MM.1S (cell line): Measurements from ENCODE around the gene C1orf74.
"Not testable (repeated sequence)": the region's sequence is repeated elsewhere in the genome, so short reads cannot be mapped to it uniquely, and the experiment has no call there.

Experiments used
- DNase-seq: peaks from one replicate; pipeline ENCODE4 v3.0.0-alpha.2; 2015
- H2AFZ ChIP-seq: fragments of 300-600 bp; sonication (generic); 2 replicates; pipeline ENCODE4 v1.6.0; 2016; ENCODE audit warnings: antibody characterized with exemption, low read length
- H3F3A ChIP-seq: fragments of 300-600 bp; sonication (generic); 2 replicates; pipeline ENCODE4 v1.6.1; 2016; ENCODE audit warnings: mild to moderate bottlenecking, antibody characterized with exemption, low read length, moderate library complexity, mixed read lengths; ENCODE audit not compliant: insufficient read depth
- H3K27ac ChIP-seq: fragments of 300-600 bp; sonication (generic); 2 replicates; pipeline ENCODE4 v1.5.1; 2016; ENCODE audit warnings: mild to moderate bottlenecking, low read length
- H3K27me3 ChIP-seq: fragments of 300-600 bp; sonication (generic); replicated peaks from 2 replicates; pipeline ENCODE4 v1.6.0; 2016; ENCODE audit warnings: low read length; ENCODE audit not compliant: insufficient read depth
- H3K36me3 ChIP-seq: fragments of 300-600 bp; sonication (generic); replicated peaks from 2 replicates; pipeline ENCODE4 v1.6.1; 2016; ENCODE audit warnings: mild to moderate bottlenecking, low read length, mixed read lengths; ENCODE audit not compliant: insufficient read depth
- H3K4me1 ChIP-seq: fragments of 300-600 bp; sonication (generic); 2 replicates; pipeline ENCODE4 v1.6.1; 2016; ENCODE audit warnings: low read length, mixed read lengths
- H3K4me2 ChIP-seq: fragments of 300-600 bp; sonication (generic); 2 replicates; pipeline ENCODE4 v1.6.0; 2016; ENCODE audit warnings: low read depth, low read length
- H3K4me3 ChIP-seq: fragments of 300-600 bp; sonication (generic); 2 replicates; pipeline ENCODE4 v1.5.1; 2016; ENCODE audit warnings: low read length, mixed read lengths
- H3K79me2 ChIP-seq: fragments of 300-600 bp; sonication (generic); 2 replicates; pipeline ENCODE4 v1.6.1; 2016; ENCODE audit warnings: mixed run types, low read length, mixed read lengths
- H3K9ac ChIP-seq: fragments of 300-600 bp; sonication (generic); 2 replicates; pipeline ENCODE4 v1.6.1; 2016; ENCODE audit warnings: low read length, mixed read lengths
- H3K9me2 ChIP-seq: fragments of 300-600 bp; sonication (generic); replicated peaks from 2 replicates; pipeline ENCODE4 v1.6.1; 2016; ENCODE audit warnings: mild to moderate bottlenecking, low read length, mixed read lengths; ENCODE audit not compliant: insufficient read depth
- H3K9me3 ChIP-seq: fragments of 300-600 bp; sonication (generic); replicated peaks from 2 replicates; pipeline ENCODE4 v1.6.1; 2016; ENCODE audit warnings: mild to moderate bottlenecking, low read length, mixed read lengths; ENCODE audit not compliant: insufficient read depth
- H4K20me1 ChIP-seq: fragments of 300-600 bp; sonication (generic); 2 replicates; pipeline ENCODE4 v1.6.1; 2016; ENCODE audit warnings: mild to moderate bottlenecking, low read length, moderate library complexity, mixed read lengths; ENCODE audit not compliant: insufficient read depth
- EZH2 ChIP-seq: fragments of 300-600 bp; sonication (generic); optimal IDR thresholded peaks from 2 replicates; pipeline ENCODE3; 2017; ENCODE audit warnings: low read depth, mild to moderate bottlenecking, antibody characterized with exemption, low read length, mixed read lengths
- EZH2phosphoT487 ChIP-seq: fragments of 300-600 bp; sonication (generic); IDR thresholded peaks from 2 replicates; pipeline ENCODE4 v1.6.1; 2018; ENCODE audit warnings: antibody characterized with exemption, low read length
- TF ChIP-seq, protein P1 (sequence below): fragments of 300-600 bp; sonication (generic); IDR thresholded peaks from 2 replicates; pipeline ENCODE4 v1.5.1; 2016; ENCODE audit warnings: antibody characterized with exemption, low read length, mixed read lengths

C1orf74 gene

DNA sequence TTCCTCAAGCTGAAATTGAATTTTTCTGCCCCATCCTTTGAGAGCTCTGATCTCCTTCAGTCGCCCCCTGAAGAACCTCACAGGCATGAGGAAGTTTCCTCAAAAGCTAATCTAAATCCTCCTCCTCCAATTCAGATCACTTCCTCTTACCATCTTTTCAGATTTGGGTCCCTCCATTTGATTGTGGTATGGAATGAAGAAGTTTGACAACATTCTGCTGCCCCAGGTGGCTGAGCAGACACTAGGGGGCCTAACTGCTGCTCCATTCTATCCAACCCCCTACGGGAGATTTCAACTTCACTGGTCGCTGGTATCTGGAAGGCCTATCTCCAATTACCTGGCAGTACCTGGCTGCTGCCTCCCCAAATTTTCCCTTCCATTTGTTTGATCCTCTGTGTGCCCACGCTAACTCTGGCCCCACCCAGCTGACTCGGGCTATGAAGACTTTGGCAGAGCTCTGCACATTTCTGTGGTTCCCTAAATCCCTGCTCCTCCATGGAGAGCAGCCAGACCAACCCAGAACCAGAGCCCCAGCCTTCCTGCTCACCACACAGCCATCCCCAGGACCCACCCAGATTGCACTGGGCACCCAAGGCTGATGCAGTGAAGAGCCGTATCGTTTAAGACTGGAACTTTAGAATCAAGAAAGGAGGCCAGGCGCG lies 13.8 kb upstream of the C1orf74 start:
- Histone ChIP-seq H3K27ac (no peak overlapping the region), H3F3A (no peaks in the 10 kb centered on the region), H3K4me1 (no peaks in the 10 kb centered on the region), H3K9ac (no peak overlapping the region), H3K36me3 (no peaks in the 10 kb centered on the region), H2AFZ (no peak overlapping the region), H3K9me2 (no peaks in the 10 kb centered on the region), H3K27me3 (no peaks in the 10 kb centered on the region), H3K4me2 (no peak overlapping the region), H3K79me2 (no peaks in the 10 kb centered on the region), H3K9me3 (no peaks in the 10 kb centered on the region), H3K4me3 (no peak overlapping the region), H4K20me1 (no peaks in the 10 kb centered on the region)
- no peak for DNase-seq
- no peak for TF ChIP-seq EZH2phosphoT487

DNA sequence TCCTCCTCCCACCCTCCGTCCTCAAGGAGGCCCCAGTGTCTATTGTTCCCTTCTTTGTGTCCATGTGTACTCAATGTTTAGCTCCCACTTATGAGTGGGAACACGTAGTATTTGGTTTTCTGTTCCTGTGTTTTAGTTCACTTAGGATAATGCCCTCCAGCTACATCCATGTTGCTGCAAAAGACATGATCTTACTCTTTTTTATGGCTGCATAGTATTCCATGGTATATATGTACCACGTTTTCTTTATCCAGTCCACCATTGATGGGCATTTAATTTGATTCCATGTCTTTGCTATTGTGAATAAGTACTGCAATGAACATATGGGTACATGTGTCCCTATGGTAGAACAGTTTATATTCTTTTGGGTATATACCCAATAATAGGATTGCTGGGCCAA lies 9.4 kb upstream of the C1orf74 start:
- not testable (repeated sequence) for H3K9me2 ChIP-seq, H3K4me3 ChIP-seq

DNA sequence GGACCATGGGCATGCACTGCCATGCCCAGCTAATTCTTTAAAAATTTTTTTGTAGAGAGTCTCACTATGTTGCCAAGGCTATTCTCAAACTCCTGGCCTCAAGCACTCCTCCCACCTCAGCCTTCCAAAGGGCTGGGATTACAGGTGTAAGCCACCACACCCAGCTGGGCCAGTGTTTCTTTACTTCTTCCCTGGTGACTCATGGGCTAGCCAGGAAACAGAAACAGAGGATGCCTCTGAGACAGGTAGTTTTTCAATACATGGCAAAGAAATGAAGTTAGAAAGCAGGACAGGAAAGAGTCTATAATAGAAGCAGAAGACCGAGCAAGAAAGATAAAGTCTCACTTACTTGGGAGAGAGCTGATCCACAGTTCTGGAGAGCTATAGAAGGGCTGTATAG lies 7.6 kb upstream of the C1orf74 start:
- Histone ChIP-seq H3K9ac (no peak overlapping the region), H2AFZ (no peak overlapping the region), H3K9me3 (no peaks in the 10 kb centered on the region), H3K4me3 (no peak overlapping the region), H3K79me2 (no peaks in the 10 kb centered on the region), H3K4me2 (no peak overlapping the region), H3F3A (no peaks in the 10 kb centered on the region), H3K36me3 (no peaks in the 10 kb centered on the region), H3K4me1 (no peaks in the 10 kb centered on the region), H4K20me1 (no peaks in the 10 kb centered on the region), H3K9me2 (no peaks in the 10 kb centered on the region), H3K27ac (no peak overlapping the region), H3K27me3 (no peaks in the 10 kb centered on the region)
- no peak for TF ChIP-seq EZH2
- TF ChIP-seq EZH2phosphoT487: no peak
- TF ChIP-seq, protein P1, sequence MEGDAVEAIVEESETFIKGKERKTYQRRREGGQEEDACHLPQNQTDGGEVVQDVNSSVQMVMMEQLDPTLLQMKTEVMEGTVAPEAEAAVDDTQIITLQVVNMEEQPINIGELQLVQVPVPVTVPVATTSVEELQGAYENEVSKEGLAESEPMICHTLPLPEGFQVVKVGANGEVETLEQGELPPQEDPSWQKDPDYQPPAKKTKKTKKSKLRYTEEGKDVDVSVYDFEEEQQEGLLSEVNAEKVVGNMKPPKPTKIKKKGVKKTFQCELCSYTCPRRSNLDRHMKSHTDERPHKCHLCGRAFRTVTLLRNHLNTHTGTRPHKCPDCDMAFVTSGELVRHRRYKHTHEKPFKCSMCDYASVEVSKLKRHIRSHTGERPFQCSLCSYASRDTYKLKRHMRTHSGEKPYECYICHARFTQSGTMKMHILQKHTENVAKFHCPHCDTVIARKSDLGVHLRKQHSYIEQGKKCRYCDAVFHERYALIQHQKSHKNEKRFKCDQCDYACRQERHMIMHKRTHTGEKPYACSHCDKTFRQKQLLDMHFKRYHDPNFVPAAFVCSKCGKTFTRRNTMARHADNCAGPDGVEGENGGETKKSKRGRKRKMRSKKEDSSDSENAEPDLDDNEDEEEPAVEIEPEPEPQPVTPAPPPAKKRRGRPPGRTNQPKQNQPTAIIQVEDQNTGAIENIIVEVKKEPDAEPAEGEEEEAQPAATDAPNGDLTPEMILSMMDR: no peak
- no peak for DNase-seq

More for the DNA sequence above, 9.4 kb upstream of the C1orf74 start:
- not testable (repeated sequence) for H3K79me2 ChIP-seq, H3K4me1 ChIP-seq, H3K27me3 ChIP-seq, H4K20me1 ChIP-seq, H3F3A ChIP-seq, H3K9ac ChIP-seq, DNase-seq, H3K36me3 ChIP-seq, H3K27ac ChIP-seq, H2AFZ ChIP-seq, H3K4me2 ChIP-seq, H3K9me3 ChIP-seq

DNA sequence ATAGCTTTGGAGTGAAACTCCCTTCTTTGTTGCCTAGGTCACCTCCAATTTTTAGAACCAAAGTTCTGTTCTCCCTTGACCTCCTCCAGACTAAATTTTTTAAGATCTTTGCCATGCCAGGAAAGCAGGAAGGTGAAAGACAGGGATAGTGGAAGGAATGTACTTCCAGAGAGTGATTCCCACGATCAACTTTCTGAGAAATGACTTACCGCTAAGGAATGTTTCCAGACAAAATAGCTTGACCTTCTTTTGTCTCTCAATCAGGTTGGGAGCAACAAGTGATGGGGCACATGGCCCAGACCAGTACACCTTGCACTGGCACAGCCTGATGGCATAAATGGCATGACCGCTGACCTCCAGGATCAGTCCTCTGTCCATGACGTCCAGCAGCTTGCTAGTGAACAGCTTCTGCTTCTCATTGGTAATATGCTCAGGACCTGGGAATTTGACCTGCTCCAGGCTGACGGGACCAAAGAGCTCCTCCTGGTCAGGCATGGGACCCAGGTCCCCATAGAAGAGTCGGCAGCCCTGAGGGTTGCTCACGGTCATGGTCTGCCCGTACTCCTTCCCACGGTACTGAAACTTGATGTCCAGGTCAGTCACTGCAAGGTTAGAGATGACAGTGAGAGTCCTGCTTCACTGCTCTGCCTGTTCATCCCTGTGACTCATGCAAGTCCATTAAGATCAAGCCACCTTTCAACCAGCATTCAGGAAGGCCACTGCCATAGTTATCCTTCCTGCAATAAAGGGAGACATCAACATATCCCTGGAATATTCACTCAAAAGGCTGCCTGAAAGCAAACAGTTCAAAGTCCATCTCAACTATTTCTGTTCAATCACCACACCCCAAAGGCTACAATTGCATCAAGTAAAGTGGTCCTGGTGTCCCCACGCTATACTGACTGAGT lies 6.2 kb upstream of the C1orf74 start:
- Histone ChIP-seq H3K4me3 (no peak overlapping the region), H3K79me2 (no peaks in the 10 kb centered on the region), H3F3A (no peaks in the 10 kb centered on the region), H3K9ac (no peak overlapping the region), H3K4me1 (no peaks in the 10 kb centered on the region), H3K27me3 (no peaks in the 10 kb centered on the region), H3K4me2 (no peak overlapping the region), H3K9me3 (no peaks in the 10 kb centered on the region), H3K9me2 (no peaks in the 10 kb centered on the region), H4K20me1 (no peaks in the 10 kb centered on the region), H3K27ac (no peak overlapping the region), H2AFZ (no peak overlapping the region), H3K36me3 (no peaks in the 10 kb centered on the region)
- TF ChIP-seq EZH2 (no peak), EZH2phosphoT487 (no peak)
- TF ChIP-seq, protein P1: no peak
- DNase-seq: no peak
